Colonic mucosa (tissue), 4 donors: ENCODE results near the gene SLC8A1. TPM values are rescaled to one million over a fixed set of nuclear protein-coding genes. Genes with fewer than 3 reads are reported as not detected.

Experiments used
- DNase-seq: peaks from one replicate; pipeline ENCODE4 v3.0.0-alpha.2; 2020
- H3K27ac ChIP-seq: fragments of 200-600 bp; one replicate; pipeline ENCODE4 v1.8.0; 2021
- H3K27me3 ChIP-seq: fragments of 200-600 bp; one replicate; pipeline ENCODE4 v1.8.0; 2021
- H3K36me3 ChIP-seq: fragments of 200-600 bp; one replicate; pipeline ENCODE4 v1.8.0; 2021
- H3K4me1 ChIP-seq: fragments of 200-600 bp; one replicate; pipeline ENCODE4 v1.8.0; 2021; ENCODE audit warnings: mild to moderate bottlenecking
- H3K4me3 ChIP-seq: fragments of 200-600 bp; one replicate; pipeline ENCODE4 v1.8.0; 2021
- H3K9ac ChIP-seq, 2 donors: one replicate each; pipeline ENCODE4 v1.7.0; 2013; ENCODE audit warnings: control low read depth in 2 of 2, low read depth in 2 of 2, low read length in 2 of 2
- H3K9me3 ChIP-seq: fragments of 200-600 bp; one replicate; pipeline ENCODE4 v1.8.0; 2021
- intact Hi-C: fragments of 100-400 bp; cut with DNase I; formaldehyde crosslinking; loops from one replicate; pipeline ENCODE4 v1.14.1; 2022
- total RNA-seq, 2 donors: library from RNA; stranded (reverse); fragmentation: NEBNext Ultra II Directional in 1 of 2; extraction: Animal tissue kit (Norgen Biotek cat#: 25700) in 1 of 2; gene quantifications; one replicate each; pipeline ENCODE4 v1.2.1, GENCODE V29; 2021
- TF ChIP-seq, protein P1 (sequence below): fragments of 200-600 bp; IDR thresholded peaks from one replicate; pipeline ENCODE4 v1.8.0; 2022; ENCODE audit warnings: antibody characterized with exemption, mild to moderate bottlenecking
- donor health status: healthy.
- donor health status: DM: no; HTN: no; CAD: no.
- donor health status: DM: no; HTN: no; CAD: no.

The SLC8A1 gene
- total RNA-seq, 2 donors from 2014 or later: 4.1 to 25.5 TPM

DNA sequence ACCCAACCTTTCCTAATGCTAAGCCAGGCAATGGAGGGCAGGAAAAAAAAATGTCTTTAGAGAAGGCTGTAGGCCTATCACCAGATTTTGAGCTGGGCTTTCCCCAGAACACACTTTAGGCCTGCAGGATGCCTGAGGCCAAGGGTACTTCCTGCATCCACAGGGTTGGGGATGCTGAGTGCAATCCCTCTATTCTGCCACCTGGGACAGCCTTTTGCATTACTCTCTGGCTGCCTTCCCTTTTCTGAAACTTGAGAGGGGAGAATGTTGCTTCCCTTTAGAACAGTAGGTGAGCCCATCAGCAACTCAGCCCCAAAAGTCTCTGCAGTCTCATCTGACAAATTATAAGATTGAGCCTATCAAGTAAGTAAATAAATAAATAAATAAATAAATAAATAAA lies 195.2 kb downstream of the SLC8A1 start:
- intact Hi-C loops: no loop called here
- TF ChIP-seq, protein P1, sequence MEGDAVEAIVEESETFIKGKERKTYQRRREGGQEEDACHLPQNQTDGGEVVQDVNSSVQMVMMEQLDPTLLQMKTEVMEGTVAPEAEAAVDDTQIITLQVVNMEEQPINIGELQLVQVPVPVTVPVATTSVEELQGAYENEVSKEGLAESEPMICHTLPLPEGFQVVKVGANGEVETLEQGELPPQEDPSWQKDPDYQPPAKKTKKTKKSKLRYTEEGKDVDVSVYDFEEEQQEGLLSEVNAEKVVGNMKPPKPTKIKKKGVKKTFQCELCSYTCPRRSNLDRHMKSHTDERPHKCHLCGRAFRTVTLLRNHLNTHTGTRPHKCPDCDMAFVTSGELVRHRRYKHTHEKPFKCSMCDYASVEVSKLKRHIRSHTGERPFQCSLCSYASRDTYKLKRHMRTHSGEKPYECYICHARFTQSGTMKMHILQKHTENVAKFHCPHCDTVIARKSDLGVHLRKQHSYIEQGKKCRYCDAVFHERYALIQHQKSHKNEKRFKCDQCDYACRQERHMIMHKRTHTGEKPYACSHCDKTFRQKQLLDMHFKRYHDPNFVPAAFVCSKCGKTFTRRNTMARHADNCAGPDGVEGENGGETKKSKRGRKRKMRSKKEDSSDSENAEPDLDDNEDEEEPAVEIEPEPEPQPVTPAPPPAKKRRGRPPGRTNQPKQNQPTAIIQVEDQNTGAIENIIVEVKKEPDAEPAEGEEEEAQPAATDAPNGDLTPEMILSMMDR: no peak
- Histone ChIP-seq H3K4me1 (no peaks in the 10 kb centered on the region), H3K9ac (no peak overlapping the region), H3K9me3 (no peaks in the 10 kb centered on the region), H3K4me3 (no peak overlapping the region), H3K27ac (no peak overlapping the region), H3K27me3 (no peaks in the 10 kb centered on the region), H3K36me3 (no peaks in the 10 kb centered on the region)
- no peak for DNase-seq

DNA sequence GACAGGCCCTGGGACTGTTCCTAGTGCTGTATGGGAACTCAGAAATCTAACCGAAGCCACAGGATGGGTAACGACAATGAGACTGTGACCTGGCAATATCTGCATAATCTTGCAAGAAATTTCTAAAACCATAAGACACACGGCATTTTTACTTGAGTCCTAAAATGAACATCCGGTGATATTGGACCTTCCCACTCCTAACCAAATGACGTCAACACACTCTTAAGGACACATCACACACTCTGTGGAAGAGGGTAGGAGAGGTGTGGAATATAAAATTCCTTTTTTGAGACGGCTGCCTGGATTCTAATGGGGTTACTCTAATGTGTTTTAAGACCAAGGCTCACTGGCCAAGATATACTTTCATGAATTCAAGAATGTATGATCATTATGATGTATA lies 195.9 kb downstream of the SLC8A1 start:
- TF ChIP-seq, protein P1: no peak
- intact Hi-C loops: no loop called here
- H3K36me3 ChIP-seq: no peaks in the 10 kb centered on the region

DNA sequence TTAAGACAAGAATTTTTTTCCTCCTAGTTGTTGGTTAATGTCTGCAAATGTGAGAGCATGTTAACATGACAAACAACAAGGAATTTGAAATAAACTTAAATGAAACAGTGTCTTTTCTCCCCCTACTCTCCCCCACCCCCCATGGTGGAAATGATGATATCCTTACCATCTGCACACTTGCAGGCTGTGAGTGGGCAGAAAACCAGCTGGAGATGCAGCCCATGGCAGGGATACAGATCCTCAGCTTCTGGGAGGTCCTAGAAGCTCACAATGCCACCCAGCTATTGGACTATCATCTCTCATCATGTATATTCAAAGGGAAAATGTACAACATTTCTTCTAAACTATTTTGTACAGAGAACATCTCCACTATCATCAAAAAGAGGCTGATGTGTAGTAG lies 196.8 kb downstream of the SLC8A1 start:
- Histone ChIP-seq H3K9me3 (no peaks in the 10 kb centered on the region), H3K27me3 (no peaks in the 10 kb centered on the region), H3K36me3 (no peaks in the 10 kb centered on the region), H3K9ac (no peak overlapping the region), H3K4me1 (no peaks in the 10 kb centered on the region), H3K27ac (no peak overlapping the region), H3K4me3 (no peak overlapping the region)
- TF ChIP-seq, protein P1: no peak
- intact Hi-C loops: no loop called here
- no peak for DNase-seq

More for the DNA sequence above, 195.9 kb downstream of the SLC8A1 start:
- Histone ChIP-seq H3K4me1 (no peaks in the 10 kb centered on the region), H3K27me3 (no peaks in the 10 kb centered on the region), H3K27ac (no peak overlapping the region), H3K4me3 (no peak overlapping the region), H3K9me3 (no peaks in the 10 kb centered on the region), H3K9ac (no peak overlapping the region)
- DNase-seq: no peak

DNA sequence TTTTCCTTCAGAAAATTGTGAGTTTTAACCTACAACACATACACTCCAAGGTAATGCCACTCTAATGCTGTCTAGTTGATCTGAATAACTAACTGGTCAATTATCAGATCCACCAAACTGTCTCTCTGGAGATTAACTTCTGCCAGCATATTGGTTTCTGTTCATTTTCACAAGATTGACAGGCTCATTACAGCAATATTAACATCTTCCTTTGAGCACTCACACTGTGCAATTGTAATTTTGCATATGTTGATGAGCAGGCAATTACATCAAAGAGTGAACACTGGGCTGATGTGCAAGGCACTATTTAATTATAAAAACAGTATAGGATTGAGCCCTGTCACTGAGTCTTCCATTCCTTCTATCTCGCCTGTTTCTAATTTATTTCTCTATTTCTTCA lies 197.3 kb downstream of the SLC8A1 start:
- TF ChIP-seq, protein P1: no peak
- H3K4me1 ChIP-seq: no peaks in the 10 kb centered on the region
- no peak overlapping the region for H3K27ac ChIP-seq
- H3K9ac ChIP-seq: no peak overlapping the region
- H3K9me3 ChIP-seq: no peaks in the 10 kb centered on the region
- no peaks in the 10 kb centered on the region for H3K27me3 ChIP-seq
- intact Hi-C loops: no loop called here
- no peaks in the 10 kb centered on the region for H3K36me3 ChIP-seq
- no peak overlapping the region for H3K4me3 ChIP-seq
- no peak for DNase-seq

DNA sequence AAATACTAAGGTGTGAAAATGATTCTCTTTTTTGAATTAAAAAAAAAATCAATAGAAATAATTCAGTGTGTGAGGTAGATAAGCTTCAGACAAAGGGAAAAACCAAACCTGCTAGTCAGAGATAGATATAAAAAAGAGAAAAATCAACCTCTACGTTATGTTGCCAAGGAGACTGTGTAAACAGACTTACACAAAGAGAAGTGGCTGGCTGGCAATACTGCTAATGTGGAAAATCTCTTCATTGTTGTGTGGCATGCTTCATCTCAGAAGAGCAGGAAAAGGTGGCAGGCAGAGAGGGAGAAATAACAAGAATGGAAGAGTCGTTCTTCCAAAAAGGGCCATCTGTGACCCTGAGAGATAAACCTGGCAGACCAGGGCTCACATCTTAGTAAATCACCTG lies 200.8 kb downstream of the SLC8A1 start:
- H3K9ac ChIP-seq: no peak overlapping the region
- H3K4me3 ChIP-seq: no peak overlapping the region
- H3K4me1 ChIP-seq: no peaks in the 10 kb centered on the region
- TF ChIP-seq, protein P1: no peak
- no peaks in the 10 kb centered on the region for H3K9me3 ChIP-seq
- intact Hi-C loops: no loop called here
- H3K27ac ChIP-seq: no peak overlapping the region
- no peaks in the 10 kb centered on the region for H3K27me3 ChIP-seq
- H3K36me3 ChIP-seq: no peaks in the 10 kb centered on the region
- DNase-seq: no peak

DNA sequence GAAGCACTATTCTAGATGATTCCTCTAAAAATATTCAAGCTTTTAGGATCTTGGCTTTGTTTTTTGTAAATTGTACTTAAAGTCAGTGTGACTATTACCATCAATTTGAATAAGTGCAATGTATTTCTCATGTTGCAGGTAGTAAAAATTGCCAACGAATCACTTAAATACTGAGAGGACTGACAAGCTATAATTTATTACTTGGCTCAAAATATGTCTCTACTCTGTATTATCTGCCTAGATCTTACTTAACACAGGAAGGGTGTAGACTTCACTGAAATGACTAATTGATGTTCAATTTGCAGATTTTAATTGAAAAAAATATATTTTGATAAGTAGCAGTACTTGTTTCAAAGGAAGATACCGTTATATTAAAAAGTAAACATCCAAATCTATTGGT lies 202.3 kb downstream of the SLC8A1 start:
- H3K9ac ChIP-seq: no peak overlapping the region
- no peaks in the 10 kb centered on the region for H3K27me3 ChIP-seq
- H3K4me3 ChIP-seq: no peak overlapping the region
- no peak for DNase-seq
- no peaks in the 10 kb centered on the region for H3K9me3 ChIP-seq
- H3K36me3 ChIP-seq: no peaks in the 10 kb centered on the region
- TF ChIP-seq, protein P1: no peak
- no peaks in the 10 kb centered on the region for H3K4me1 ChIP-seq
- intact Hi-C loops: no loop called here
- no peak overlapping the region for H3K27ac ChIP-seq
